ENCODE data around the gene TERT.
A peak's percentile ranks its signal among the peaks of the same experiment; 100 is the strongest.

TERT gene

GRCh38 chr5:1214936-1215220 lies 80.0 kb downstream of the TERT start:
- ChIA-PET POLR2A (interaction anchor here (0.5 kb wide), 1 partner anchor 112 kb away, joined by 3 read pairs; no protein-coding TSS in a partner anchor), CTCF (no interaction called here)
- Histone ChIP-seq H3K36me3 (ENCODE audit: control insufficient read depth in 2 of 2, insufficient read depth in 1 of 2, low read length in 2 of 2) (no peaks in the 10 kb centered on the region), H3K9me3 (ENCODE audit: control insufficient read depth, insufficient read depth, low read depth, low read length) (no peaks in the 10 kb centered on the region), H3K4me1 (ENCODE audit: control insufficient read depth, insufficient read depth, low read length) (no peaks in the 10 kb centered on the region), H3K4me3 (ENCODE audit: low read depth, low read length) (no peak overlapping the region), H3K27ac (ENCODE audit: extremely low read depth, low read depth, low read length) (no peak overlapping the region)
- TF ChIP-seq OVOL3 (tag by site-specific recombination; IDR thresholded peaks at IDR 0.05) (no peak), ZBTB48 (tag by site-specific recombination; IDR thresholded peaks at IDR 0.05) (no peak), KLF1 (tag by site-specific recombination; IDR thresholded peaks at IDR 0.05) (peak; percentile 58), SCRT1 (tag by site-specific recombination; IDR thresholded peaks at IDR 0.05; ENCODE audit: borderline replicate concordance) (no peak), ZNF518A (tag by site-specific recombination; conservative IDR thresholded peaks at IDR 0.05; ENCODE audit: low read depth) (no peak), ZNF416 (tag by site-specific recombination; IDR thresholded peaks at IDR 0.05) (no peak)

DNA sequence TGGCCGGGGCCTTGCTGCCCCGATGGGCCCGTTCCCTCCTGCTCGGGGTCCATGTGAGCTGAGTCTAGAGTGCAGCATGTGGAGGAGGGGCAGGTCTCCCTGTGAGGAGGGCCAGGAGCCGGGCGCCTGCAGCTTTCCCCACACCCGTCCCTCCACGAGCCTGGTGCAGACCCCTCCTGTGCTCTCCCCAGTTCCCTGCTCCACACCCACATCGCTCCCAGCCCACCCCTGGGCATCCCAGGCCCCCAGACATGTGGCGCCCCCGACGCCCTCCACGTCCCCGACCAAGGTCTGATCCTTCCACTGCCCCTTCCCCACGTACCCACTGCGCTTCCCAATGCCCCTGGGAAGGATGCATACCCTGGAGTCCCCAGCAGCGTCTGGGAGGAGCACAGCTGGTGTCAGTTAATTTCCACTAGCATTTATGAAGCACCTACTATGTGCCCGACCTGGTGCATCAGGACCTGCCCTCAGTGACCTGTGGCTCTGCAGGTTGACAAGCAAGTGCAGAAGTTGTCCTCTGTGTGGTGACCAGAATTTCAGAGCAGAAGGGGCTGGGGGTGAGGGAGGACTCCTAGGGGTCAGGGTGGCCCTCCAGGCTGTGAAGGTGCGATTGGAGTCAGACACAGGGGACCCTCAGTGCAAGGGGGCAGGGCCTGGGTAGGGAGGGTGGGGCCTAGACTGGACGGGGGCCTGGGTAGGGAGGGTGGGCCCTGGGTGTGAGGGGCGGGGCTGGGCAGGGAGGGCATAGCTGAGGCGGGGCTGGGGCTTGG lies 80.5 kb downstream of the TERT start:
- Histone ChIP-seq H3K9me3 (ENCODE audit: control insufficient read depth, insufficient read depth, low read depth, low read length) (no peaks in the 10 kb centered on the region), H3K4me3 (ENCODE audit: low read depth, low read length) (no peak overlapping the region), H3K4me1 (ENCODE audit: control insufficient read depth, insufficient read depth, low read length) (no peaks in the 10 kb centered on the region), H3K27ac (ENCODE audit: extremely low read depth, low read depth, low read length) (no peak overlapping the region), H3K36me3 (ENCODE audit: control insufficient read depth in 2 of 2, insufficient read depth in 1 of 2, low read length in 2 of 2) (no peaks in the 10 kb centered on the region)
- CTCF ChIA-PET = no interaction called here
- POLR2A ChIA-PET = no interaction called here
- TF ChIP-seq ZNF521 (tag by site-specific recombination; IDR thresholded peaks at IDR 0.05) (no peak), KLF7 (tag by site-specific recombination; IDR thresholded peaks at IDR 0.05; ENCODE audit: borderline replicate concordance) (no peak), HIC1 (tag by site-specific recombination; IDR thresholded peaks at IDR 0.05) (no peak), SP3 (tag by site-specific recombination; IDR thresholded peaks at IDR 0.05) (no peak), ZBTB20 (tag by site-specific recombination; IDR thresholded peaks at IDR 0.05) (no peak), ZIC2 (tag by site-specific recombination; IDR thresholded peaks at IDR 0.05) (no peak), ZNF157 (tag by site-specific recombination; IDR thresholded peaks at IDR 0.05) (no peak), ZNF324 (tag by site-specific recombination; IDR thresholded peaks at IDR 0.05) (no peak), ZNF664 (tag by site-specific recombination; IDR thresholded peaks at IDR 0.05) (no peak), KLF16 (tag by site-specific recombination; IDR thresholded peaks at IDR 0.05) (no peak)
- TF ChIP-seq, protein P1, sequence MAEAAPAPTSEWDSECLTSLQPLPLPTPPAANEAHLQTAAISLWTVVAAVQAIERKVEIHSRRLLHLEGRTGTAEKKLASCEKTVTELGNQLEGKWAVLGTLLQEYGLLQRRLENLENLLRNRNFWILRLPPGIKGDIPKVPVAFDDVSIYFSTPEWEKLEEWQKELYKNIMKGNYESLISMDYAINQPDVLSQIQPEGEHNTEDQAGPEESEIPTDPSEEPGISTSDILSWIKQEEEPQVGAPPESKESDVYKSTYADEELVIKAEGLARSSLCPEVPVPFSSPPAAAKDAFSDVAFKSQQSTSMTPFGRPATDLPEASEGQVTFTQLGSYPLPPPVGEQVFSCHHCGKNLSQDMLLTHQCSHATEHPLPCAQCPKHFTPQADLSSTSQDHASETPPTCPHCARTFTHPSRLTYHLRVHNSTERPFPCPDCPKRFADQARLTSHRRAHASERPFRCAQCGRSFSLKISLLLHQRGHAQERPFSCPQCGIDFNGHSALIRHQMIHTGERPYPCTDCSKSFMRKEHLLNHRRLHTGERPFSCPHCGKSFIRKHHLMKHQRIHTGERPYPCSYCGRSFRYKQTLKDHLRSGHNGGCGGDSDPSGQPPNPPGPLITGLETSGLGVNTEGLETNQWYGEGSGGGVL (tag by site-specific recombination; IDR thresholded peaks at IDR 0.05) = no peak
- TF ChIP-seq, protein P2, sequence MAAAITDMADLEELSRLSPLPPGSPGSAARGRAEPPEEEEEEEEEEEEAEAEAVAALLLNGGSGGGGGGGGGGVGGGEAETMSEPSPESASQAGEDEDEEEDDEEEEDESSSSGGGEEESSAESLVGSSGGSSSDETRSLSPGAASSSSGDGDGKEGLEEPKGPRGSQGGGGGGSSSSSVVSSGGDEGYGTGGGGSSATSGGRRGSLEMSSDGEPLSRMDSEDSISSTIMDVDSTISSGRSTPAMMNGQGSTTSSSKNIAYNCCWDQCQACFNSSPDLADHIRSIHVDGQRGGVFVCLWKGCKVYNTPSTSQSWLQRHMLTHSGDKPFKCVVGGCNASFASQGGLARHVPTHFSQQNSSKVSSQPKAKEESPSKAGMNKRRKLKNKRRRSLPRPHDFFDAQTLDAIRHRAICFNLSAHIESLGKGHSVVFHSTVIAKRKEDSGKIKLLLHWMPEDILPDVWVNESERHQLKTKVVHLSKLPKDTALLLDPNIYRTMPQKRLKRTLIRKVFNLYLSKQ (tag by site-specific recombination; IDR thresholded peaks at IDR 0.05; ENCODE audit: borderline replicate concordance) = no peak
- TF ChIP-seq, protein P3, sequence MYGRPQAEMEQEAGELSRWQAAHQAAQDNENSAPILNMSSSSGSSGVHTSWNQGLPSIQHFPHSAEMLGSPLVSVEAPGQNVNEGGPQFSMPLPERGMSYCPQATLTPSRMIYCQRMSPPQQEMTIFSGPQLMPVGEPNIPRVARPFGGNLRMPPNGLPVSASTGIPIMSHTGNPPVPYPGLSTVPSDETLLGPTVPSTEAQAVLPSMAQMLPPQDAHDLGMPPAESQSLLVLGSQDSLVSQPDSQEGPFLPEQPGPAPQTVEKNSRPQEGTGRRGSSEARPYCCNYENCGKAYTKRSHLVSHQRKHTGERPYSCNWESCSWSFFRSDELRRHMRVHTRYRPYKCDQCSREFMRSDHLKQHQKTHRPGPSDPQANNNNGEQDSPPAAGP (tag by site-specific recombination; IDR thresholded peaks at IDR 0.05) = no peak
